GM18868 (cell line): ENCODE data around the gene MYH13.

ENCODE experiments used
- ATAC-seq: cut with Tn5 transposase; IDR thresholded peaks from one replicate; pipeline ENCODE4 v1.9.1; 2021; ENCODE audit warnings: mild to moderate bottlenecking, moderate library complexity; ENCODE audit not compliant: unreplicated experiment

The MYH13 gene

DNA sequence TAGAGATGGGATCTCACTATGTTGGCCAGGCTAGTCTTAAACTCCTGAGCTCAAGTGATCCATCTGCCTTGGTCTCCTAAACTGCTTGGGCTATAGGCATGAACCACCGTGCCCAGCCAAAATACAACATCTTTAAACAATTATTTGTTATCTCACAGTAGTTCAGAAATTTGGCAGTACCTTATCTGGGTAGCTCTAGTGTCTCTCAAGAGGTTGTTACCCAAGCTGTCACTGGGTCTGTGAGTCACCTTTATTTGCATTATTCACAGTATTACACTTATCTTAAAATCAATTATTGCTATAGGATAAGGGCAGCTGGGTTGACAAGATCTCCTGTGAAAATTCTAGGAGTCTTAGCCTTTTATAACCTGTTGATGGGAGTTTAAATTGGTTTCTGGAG is 110.4 kb downstream of the MYH13 start:
- ATAC-seq = no peak

DNA sequence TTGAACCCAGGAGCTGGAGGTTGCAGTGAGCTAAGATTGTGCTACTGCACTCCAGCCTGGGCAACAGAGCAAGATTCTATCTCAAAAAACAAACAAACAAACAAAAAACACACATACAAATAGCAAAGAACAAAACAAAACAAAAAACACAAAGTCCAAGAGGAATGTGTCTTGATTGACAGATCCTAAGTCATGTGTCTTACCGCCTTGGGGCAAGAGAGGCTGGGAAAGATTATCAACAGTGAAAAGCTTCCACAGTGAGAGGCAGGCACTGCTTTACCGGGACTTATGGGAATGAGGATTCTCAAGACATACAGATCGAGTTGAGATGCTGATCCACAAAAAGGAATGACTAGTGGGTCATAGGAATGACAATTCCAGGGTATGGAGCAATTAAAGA is 111.7 kb downstream of the MYH13 start:
- ATAC-seq = no peak

DNA sequence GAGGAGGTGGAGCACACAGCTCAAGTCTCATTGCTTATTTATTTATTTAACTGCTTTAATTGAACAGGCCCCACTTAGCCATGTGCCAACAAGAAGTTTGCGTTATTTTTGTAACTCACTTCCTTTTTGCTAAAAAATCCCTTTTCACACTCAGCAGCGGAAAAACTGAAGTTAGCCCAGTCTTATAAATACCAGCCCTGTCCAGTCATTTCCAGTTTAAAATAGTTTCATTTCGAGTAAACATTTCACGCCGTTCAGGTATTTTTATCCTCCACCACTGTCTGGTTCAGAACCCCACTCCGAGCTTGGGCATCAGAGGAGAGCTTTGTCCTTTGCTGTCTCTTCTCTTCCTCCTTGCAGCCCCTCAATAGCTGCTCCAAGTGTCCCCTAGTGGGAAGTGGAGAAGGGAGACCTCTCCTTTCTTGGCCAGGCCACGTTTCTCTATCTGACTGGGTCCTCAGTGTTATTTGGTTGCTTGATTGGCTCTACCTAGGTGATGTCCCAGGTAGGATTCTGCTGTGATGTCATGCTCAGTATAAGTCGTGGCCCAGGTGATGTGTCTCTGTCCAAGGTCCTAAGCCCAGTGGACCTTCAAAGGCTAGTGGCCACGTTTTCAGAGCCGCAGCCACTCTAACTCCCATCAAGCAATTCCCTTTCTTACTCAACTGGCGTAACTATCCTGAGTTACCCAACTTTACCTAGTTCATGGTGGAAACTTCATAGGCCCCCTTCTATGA is 121.4 kb downstream of the MYH13 start:
- ATAC-seq = peak; percentile 98
